H1 (cell line): ENCODE results near the gene KLRF1. TPM values are rescaled to one million over a fixed set of nuclear protein-coding genes. Genes with fewer than 3 reads are reported as not detected.

Experiments used
- MAFK ChIP-seq: IDR thresholded peaks from 2 replicates; pipeline ENCODE4 v1.6.1; 2012; ENCODE audit warnings: low read depth, mild to moderate bottlenecking, improper control_type of control experiment, low read length
- SP1 ChIP-seq: IDR thresholded peaks from 2 replicates; pipeline ENCODE4 v1.6.1; 2011; ENCODE audit warnings: low read depth, low read length
- polyA plus RNA-seq, 7 experiments: library from polyadenylated mRNA; depleted of rRNA in 3 of 7; stranded (reverse) in 5 of 7; unstranded in 2 of 7; fragments of >200 nt in 5 of 7; fragments of 200-250 nt in 2 of 7; gene quantifications; 1 replicate in 5 of 7; 2 replicates in 1 of 7; 4 replicates in 1 of 7; pipeline versions ENCODE4 v1.2.1 to v1.2.3, GENCODE V29; 2011 to 2013; ENCODE audit warnings: missing spikeins in 2 of 7, mixed read lengths in 2 of 7
- total RNA-seq: library from RNA; stranded (reverse); fragmentation: NEBNext Ultra II Directional; extraction: Animal tissue kit (Norgen Biotek cat#: 25700); gene quantifications from 2 replicates; pipeline ENCODE4 v1.2.1, GENCODE V29; 2021
- TF ChIP-seq, protein P1 (sequence below): fragments of 300-600 bp; sonication (generic); IDR thresholded peaks from 2 replicates; pipeline ENCODE4 v1.7.1; 2012; ENCODE audit warnings: low read length, moderate library complexity, mild to moderate bottlenecking, inconsistent platforms; ENCODE audit not compliant: insufficient replicate concordance

Gene KLRF1
- total and polyA plus RNA-seq, 2 of the 8 experiments (the other 6 are each of a cell fraction or from before 2014, with no cell fraction given) = not detected

GRCh38 chr12:9868951-9869306 lies 41.6 kb downstream of the KLRF1 start (continued):
- TF ChIP-seq, protein P1, sequence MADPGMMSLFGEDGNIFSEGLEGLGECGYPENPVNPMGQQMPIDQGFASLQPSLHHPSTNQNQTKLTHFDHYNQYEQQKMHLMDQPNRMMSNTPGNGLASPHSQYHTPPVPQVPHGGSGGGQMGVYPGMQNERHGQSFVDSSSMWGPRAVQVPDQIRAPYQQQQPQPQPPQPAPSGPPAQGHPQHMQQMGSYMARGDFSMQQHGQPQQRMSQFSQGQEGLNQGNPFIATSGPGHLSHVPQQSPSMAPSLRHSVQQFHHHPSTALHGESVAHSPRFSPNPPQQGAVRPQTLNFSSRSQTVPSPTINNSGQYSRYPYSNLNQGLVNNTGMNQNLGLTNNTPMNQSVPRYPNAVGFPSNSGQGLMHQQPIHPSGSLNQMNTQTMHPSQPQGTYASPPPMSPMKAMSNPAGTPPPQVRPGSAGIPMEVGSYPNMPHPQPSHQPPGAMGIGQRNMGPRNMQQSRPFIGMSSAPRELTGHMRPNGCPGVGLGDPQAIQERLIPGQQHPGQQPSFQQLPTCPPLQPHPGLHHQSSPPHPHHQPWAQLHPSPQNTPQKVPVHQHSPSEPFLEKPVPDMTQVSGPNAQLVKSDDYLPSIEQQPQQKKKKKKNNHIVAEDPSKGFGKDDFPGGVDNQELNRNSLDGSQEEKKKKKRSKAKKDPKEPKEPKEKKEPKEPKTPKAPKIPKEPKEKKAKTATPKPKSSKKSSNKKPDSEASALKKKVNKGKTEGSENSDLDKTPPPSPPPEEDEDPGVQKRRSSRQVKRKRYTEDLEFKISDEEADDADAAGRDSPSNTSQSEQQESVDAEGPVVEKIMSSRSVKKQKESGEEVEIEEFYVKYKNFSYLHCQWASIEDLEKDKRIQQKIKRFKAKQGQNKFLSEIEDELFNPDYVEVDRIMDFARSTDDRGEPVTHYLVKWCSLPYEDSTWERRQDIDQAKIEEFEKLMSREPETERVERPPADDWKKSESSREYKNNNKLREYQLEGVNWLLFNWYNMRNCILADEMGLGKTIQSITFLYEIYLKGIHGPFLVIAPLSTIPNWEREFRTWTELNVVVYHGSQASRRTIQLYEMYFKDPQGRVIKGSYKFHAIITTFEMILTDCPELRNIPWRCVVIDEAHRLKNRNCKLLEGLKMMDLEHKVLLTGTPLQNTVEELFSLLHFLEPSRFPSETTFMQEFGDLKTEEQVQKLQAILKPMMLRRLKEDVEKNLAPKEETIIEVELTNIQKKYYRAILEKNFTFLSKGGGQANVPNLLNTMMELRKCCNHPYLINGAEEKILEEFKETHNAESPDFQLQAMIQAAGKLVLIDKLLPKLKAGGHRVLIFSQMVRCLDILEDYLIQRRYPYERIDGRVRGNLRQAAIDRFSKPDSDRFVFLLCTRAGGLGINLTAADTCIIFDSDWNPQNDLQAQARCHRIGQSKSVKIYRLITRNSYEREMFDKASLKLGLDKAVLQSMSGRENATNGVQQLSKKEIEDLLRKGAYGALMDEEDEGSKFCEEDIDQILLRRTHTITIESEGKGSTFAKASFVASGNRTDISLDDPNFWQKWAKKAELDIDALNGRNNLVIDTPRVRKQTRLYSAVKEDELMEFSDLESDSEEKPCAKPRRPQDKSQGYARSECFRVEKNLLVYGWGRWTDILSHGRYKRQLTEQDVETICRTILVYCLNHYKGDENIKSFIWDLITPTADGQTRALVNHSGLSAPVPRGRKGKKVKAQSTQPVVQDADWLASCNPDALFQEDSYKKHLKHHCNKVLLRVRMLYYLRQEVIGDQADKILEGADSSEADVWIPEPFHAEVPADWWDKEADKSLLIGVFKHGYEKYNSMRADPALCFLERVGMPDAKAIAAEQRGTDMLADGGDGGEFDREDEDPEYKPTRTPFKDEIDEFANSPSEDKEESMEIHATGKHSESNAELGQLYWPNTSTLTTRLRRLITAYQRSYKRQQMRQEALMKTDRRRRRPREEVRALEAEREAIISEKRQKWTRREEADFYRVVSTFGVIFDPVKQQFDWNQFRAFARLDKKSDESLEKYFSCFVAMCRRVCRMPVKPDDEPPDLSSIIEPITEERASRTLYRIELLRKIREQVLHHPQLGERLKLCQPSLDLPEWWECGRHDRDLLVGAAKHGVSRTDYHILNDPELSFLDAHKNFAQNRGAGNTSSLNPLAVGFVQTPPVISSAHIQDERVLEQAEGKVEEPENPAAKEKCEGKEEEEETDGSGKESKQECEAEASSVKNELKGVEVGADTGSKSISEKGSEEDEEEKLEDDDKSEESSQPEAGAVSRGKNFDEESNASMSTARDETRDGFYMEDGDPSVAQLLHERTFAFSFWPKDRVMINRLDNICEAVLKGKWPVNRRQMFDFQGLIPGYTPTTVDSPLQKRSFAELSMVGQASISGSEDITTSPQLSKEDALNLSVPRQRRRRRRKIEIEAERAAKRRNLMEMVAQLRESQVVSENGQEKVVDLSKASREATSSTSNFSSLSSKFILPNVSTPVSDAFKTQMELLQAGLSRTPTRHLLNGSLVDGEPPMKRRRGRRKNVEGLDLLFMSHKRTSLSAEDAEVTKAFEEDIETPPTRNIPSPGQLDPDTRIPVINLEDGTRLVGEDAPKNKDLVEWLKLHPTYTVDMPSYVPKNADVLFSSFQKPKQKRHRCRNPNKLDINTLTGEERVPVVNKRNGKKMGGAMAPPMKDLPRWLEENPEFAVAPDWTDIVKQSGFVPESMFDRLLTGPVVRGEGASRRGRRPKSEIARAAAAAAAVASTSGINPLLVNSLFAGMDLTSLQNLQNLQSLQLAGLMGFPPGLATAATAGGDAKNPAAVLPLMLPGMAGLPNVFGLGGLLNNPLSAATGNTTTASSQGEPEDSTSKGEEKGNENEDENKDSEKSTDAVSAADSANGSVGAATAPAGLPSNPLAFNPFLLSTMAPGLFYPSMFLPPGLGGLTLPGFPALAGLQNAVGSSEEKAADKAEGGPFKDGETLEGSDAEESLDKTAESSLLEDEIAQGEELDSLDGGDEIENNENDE = no peak
- TF ChIP-seq MAFK (no peak), SP1 (no peak)
